ENCODE data around the gene ZNF554.

Gene ZNF554

DNA sequence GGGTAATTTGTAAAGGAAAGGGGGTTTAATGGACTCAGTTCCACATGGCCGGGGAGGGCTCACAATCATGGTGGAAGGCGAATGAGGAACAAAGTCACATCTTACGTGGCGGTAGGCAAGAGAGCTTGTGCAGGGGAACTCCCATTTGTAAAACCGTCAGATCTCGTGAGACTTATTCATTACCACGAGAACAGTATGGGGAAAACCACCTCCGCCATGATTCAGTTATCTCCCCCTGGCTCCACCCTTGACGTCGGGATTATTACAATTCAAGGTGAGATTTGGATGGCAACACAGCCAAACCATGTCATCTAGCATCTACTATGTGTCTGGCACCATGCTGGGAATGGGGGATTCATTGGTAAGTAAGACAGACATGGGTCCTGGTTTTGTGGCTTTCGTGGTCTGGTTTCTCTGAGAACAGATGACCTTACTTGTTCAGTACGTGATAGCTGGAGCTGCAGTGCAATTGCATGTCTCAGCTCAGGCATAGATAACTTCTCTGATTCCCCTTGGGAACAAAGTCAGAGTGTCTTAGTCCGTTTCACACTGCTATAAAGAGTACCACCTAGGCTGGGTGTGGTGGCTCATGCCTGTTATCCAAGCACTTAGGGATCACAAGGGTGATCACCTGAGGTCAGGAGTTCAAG lies 8.3 kb downstream of the ZNF554 start:
- no peak for DNase-seq (ENCODE audit: low read depth in 3 of 3)

DNA sequence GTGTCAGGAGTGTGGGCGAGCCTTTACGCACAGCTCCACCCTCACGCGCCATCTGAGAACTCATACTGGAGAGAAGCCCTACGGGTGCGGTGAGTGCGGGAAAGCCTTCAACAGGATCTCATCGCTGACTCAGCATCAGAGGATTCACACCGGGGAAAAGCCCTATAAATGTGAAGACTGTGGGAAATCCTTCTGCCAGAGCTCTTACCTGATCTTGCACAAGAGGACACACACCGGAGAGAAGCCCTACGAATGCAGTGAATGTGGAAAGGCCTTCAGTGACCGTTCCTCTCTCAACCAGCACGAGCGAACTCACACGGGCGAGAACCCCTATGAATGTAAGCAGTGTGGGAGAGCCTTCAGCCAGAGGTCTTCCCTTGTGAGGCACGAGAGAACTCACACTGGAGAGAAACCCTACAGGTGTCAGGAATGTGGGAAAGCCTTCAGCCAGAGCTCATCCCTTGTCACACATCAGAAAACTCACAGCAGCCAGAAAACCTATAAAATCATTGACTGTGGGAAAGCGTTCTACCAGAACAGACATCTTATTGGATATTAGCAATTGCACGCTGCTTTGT lies 14.7 kb downstream of the ZNF554 start:
- no peak for DNase-seq (ENCODE audit: low read depth in 3 of 3)

DNA sequence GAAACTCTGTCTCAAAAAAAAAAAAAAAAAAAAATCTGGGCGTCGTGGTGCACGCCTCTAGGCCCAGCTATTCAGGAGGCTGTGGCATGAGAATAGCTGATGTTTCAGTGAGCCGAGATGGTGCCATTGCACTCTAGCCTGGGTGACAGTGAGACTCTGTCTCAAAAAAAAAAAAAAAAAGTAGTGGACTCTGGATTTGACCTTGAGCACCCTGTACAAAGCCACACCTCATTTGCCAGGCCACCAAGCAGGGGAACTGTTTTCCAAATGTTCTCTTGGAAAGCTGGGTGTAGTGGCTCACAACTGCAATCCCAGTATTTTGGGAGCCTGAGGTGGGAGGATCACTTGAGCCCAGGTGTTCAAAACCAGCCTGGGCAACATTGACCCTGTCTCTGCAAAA lies 17.8 kb downstream of the ZNF554 start:
- no peak for DNase-seq (ENCODE audit: low read depth in 3 of 3)

DNA sequence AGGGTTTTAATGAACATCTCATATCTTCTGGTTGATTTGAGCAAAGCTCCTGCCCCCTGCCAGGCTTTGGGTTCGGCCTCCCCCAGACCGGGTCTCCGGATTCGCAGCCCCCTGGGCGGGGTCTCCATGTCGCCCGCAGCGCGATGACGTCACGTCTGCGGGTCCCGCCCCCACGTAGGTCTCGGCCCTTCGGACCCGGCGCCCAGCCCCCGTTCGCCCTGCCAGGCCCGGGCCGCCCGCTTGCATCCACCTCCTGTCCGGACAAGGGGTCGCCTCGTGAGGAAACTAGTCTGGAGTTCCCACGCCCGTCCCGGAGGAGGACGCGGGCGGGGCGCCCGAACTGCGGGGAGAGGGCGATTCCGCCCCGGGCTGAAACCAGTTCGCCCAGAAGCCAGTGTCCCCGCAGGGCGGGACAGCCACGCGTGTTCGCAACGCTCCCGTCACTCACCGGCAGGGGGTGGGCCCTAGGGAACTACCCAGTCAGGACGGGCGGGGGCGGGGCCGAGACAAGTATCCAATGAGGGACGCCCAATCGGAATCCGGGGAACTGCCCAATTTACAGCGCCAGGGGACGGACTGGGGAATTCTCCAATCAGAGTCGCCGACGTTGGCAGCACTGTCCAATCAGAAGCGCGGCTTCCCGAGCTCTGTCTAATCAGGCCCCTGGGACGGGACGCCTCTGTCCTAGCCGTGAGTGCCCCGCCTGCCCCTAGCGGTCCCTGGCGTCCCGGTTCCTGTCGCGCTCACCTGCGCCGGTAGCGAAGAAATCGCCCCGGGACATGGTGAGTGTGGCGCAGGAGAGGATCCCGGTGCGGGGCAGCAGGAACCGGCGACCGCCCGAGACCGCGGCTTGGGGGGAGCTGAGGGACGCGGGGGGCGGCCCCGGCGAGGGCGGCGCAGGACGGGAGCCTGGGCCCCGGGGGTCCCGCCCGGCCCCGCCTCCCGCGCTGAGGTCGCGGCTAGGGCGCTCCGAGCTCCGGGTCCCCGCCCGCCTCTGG lies 21.4 kb downstream of the ZNF554 start, which contains the start of gene ZNF555:
TSS of gene ZNF555 (plus strand) at position 682 of the 998 bp plus-strand sequence. CDS start at position 780, 98 bp downstream.
- DNase-seq (ENCODE audit: low read depth in 3 of 3), result peak; percentile 95 to 98 (median 97)

DNA sequence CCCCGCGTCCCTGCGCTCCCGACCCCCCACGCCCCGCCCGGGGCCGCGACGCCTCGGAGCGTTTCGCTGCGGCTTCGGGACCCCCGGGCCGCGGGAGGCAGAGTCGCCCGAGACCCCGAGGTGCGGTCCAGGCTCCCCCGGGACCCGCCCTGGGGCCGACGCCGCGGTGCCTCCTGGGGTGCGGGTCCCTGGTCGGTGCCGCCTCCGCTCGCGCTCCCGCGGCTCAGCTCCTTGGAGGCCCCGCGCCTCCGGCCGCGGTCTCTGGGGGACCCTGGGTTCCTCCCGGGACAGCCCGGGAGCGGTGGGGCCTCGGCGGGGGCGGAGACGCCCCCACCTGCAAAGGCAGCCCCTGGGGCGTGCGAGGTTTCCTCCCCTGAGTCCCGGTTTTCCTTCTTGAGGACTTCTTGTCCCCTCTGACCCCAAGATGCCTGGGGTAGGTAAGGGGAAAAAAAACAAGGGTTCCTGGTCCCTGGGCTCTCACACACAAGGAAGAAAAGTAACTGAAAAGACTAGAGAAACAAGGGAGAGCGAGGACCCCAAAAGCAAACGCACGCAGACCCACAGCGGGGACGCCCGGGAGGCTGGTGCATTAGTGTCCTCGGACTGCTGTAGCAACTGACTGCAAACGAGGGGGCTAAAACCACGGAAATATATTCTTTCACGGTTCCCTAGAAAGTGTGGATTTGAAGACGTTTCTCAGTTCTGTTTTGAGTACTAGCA lies 22.3 kb downstream of the ZNF554 start:
- no peak for DNase-seq (ENCODE audit: low read depth in 3 of 3)

DNA sequence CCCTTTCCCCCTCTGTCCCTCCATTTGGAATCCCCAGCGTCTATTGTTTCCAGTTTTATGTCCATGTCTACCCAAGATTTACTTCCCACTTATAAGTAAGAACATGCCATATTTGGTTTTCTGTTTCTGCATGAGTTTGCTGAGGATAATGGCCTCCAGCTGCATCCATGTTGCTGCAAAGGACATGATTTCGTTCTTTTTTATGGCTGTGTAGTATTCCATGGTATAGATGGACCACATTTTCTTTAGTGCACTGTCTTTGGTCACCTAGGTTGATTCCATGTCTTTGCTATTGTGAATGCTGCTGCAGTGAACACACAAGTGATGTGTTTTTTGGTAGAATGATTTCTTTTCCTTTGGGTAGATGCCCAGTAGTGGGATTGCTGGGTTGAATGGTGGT lies 25.4 kb downstream of the ZNF554 start:
- no peak for DNase-seq (ENCODE audit: low read depth in 3 of 3)

DNA sequence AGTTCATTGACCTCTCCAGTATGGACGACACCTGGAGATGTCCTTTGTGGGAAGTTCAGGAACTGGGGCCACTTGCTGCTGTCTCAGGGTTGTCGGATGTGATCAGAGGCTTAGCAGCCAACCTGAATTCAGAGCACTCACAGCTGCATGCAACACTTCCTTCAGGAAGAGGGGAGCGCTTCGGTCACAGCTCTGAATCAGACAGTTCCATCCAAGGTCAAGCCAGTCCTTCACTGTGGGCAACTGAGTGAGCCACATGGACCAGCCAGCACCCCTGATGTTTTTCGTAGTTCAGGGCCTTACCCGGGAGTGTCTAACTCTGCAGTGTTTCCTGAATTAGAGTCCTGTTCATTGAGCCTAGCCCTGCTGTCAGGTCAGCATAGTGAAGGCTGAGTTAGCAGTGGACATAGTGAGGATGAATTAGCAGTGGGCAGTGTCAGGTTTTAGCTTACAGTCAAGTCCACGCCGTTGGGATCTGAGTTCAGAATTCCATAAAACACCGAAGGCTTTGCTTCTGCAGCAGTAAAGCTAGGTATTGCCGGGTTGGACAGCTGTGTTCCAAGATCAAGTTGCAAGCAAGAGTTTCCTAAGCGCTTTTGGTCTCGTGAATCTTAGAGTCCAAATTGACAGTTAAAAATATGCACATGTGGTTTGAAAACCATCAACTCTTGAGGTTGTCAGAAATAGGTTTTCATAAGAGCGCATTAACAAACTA lies 26.7 kb downstream of the ZNF554 start:
- DNase-seq (ENCODE audit: low read depth in 3 of 3), result no peak

DNA sequence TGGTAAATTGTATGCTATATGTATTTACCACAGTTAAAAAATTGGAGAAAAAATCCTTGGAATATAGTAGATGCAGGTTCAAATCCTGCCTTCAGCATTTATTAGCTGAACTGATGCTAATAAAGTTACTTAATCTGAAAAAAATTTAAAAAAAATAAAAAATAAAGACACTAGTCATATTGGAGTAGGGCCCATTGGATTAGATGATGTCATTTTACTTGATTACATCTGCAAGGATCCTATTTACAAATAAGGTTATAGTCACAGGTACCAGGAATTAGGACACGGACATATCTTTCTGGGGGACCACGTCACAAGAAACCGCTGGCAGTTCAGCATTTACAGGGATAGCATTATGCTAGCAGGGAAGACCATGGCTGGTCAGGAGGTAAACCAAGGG lies 27.8 kb downstream of the ZNF554 start:
- DNase-seq (ENCODE audit: low read depth in 3 of 3), result no peak

DNA sequence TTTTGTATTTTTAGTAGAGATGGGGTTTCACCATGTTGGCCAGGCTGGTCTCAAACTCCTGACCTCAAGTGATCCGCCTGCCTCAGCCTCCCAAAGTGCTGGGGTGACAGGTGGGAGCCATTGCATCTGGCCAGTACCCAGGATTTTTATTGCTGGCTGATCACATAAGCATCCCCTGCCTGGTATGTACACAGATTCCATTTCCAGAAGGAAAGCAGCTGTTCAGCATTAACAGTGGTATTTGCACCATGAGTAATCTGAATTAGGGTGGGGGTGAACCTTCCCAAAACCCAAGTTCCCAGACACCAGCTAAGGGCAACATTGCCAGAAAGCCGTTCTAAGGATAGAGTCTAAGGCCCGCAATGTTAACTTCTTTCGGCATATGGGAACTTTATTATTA lies 28.9 kb downstream of the ZNF554 start:
- DNase-seq (ENCODE audit: low read depth in 3 of 3), result no peak

DNA sequence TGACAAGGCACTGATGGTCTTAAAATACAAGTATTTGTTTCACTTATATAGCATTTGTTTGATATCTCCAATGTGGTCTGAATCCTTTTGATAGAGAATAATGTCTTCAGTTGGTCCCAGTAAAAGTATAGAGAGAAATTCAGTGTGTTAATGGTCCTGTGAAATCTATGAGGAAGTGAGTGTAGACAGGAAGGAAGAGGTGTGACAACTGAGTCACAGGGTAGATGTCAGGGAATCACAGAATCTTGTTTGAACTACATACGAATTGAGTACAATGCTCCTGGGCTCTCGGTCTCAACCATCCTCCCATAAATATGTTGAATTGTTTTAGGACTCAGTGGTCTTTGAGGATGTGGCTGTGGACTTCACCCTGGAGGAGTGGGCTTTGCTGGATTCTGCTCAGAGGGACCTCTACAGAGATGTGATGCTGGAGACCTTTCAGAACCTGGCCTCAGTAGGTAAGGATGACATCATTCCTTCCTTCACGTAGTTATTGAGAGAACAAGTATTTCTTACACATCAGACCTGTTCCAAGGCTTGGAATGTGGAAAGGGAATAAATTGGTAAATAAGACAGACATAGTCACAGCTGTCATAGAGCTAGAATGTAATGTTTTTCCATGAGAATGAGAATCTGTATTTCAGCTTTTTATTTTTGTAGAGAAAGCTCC lies 30.7 kb downstream of the ZNF554 start:
- no peak for DNase-seq (ENCODE audit: low read depth in 3 of 3)

DNA sequence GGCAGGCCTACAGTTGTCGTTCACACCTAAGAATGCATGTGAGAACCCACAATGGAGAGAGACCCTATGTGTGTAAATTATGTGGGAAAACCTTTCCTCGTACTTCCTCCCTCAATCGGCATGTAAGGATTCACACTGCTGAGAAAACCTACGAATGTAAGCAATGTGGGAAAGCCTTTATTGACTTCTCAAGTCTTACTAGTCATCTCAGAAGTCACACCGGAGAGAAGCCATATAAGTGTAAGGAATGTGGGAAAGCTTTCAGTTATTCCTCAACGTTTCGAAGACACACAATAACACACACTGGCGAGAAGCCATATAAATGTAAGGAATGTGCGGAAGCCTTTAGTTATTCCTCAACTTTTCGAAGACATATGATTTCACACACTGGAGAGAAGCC lies 32.9 kb downstream of the ZNF554 start:
- no peak for DNase-seq (ENCODE audit: low read depth in 3 of 3)

DNA sequence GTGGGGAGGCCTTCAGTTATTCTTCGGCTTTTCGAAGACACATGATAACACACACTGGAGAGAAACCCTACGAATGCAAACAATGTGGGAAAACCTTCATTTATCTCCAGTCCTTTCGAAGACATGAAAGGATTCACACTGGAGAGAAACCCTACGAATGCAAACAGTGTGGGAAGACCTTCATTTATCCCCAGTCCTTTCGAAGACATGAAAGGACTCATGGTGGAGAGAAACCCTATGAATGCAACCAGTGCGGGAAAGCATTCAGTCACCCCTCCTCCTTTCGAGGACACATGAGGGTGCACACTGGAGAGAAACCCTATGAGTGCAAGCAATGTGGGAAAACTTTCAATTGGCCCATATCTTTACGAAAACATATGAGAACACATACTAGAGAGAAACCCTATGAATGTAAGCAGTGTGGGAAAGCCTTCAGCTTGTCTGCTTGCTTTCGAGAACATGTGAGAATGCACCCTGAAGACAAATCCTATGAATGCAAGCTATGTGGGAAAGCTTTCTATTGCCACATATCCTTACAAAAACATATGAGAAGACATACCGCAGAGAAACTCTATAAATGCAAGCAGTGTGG lies 33.4 kb downstream of the ZNF554 start:
- DNase-seq (ENCODE audit: low read depth in 3 of 3), result no peak

DNA sequence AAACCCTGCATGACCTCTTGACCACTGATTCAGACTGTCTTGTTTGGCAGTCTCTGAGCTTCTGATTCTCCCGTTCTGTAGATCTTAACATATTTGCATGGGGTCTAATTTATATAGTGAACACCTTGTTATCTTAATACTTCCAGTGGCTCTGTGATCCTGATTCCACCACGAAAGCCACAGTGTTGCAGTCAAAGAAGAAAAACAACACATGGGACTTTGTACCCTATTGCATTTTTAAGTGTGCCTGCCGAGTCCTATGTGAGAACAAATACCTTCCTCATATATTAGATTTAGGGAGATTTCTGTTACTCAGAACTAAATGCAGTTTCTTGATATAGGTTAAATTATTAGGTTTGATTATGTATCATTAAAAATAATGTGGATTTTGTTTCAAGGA lies 35.2 kb downstream of the ZNF554 start:
- DNase-seq (ENCODE audit: low read depth in 3 of 3), result no peak

DNA sequence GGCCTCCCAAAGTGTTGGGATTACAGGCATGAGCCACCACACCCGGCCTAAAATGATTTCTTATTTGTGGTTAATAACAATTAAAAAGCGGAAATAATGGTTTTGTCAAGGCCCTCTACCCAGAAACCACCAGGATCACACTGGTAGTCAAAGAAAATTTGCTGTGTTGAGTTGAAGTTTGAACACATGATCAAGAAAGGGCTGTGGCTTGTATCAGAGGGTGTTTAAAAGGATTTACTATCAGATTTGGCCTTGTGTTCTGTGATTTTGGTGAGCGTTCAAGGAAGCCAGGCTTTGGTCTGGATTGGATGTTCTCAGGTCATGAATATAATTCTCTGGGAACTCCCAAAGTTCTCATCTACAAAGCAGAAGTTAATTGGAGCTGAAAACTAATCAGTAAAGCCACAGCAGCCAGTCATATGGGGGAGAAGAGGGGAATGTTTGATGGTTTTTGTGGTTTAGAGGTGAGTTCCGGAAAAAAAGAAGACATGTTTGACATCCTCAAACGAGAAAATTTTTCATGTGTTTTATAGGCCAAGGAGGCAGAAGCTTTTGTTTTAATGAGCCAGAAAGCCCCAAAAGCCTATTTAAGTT lies 36.9 kb downstream of the ZNF554 start:
- no peak for DNase-seq (ENCODE audit: low read depth in 3 of 3)

DNA sequence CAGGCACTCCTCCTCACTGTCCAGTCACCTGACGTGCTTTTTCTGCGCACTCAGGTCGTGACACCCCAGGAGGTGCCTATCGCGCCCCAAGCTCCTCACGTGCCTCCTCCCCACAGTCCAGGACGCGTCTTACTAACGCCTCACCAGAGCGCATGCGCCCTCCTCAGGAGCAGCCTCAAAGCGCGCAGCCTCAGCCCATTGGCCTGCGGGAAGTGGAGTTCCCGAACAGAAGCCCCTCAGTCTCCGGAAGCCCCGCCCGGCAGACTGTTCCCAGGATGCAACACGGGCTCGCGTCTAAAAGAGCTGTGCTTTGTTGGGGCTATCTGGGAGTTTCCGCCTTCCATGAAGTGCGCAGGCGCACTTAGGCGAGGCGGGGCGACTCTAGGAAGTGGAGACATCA lies 39.2 kb downstream of the ZNF554 start:
- no peak for DNase-seq (ENCODE audit: low read depth in 3 of 3)

DNA sequence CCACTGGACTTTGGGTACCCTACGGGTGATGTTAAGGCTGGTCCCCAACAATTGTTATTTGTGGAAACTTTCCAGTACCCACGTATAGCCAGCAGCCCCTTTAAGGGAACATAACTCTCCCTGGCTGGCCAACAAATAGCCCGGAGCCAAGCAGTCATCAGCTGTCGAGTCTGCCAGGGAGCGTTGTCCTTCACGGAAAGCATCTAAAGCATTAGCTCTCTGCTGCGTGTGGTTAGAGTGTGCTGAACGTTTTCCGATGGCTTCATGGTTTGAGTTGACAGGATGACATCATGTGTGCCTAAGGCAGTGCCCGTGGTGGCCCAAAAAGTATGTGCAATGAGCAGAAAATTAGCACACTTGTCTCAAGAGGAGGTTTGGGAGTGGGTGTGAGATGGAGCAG lies 44.1 kb downstream of the ZNF554 start:
- DNase-seq (ENCODE audit: low read depth in 3 of 3), result no peak

DNA sequence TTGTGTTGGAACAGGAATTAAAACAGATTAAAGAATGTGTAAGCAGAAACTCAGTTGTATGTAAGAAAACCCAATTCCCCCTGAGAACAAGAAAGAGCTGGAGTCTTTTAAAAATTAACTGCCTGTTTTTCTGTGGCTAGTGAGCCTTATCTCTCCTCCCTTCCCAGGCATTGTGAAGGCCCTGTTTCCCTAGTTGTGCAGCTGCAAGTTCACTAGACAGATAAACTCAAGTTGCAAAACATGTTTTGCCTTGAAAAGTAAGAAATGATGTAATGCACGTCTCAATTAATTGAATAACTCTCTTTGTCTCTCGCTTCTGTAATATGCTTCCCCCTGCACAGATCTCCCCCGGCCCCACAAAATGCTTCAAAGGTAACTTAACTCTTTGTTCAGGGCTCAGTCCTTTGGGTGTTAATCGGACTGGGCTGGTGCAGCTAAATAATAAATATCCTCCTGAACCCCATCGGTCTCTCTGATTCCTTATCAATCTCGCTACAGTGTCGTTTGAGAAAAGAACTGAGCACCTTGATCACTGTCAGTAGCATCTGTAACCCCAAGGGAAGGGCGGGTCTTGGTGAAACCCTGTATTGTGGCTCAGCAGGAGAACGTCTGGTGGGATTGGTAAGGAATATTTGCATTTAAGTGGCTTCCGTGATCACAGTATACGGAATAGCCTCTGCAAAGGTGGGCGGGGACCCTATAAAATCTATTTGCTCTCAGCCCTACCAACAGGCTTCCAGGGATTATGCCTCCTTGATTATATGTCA lies 45.8 kb downstream of the ZNF554 start:
- no peak for DNase-seq (ENCODE audit: low read depth in 3 of 3)

DNA sequence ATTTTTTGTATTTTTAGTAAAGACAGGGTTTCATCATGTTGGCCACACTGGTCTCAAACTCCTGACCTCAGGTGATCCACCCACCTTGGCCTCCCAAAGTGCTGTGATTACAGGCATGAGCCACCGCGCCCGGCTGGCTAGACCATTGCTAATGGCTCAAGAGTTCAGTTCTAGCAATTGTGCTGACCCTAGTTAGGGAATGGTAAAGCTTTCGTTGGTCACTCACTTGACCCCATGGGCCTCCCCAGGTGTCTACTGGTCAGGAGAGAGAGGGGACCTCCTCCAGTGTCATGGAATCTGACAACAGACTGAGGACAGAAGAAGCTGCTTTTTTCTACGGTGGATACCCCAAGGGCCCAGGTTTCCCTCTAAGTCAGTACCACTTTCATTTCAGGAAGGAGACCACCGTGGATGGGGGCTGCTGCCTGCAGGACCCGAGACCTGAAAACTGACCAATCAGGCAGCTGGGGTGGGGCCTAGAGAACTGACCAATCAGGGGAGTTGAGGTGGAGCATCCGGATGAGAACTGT lies 46.9 kb downstream of the ZNF554 start:
- no peak for DNase-seq (ENCODE audit: low read depth in 3 of 3)

All from stimulated activated CD4-positive, alpha-beta T cell treated with anti-CD3 and anti-CD28 coated beads, TNF-alpha, amount 100 ng/mL, for 48 hours (primary cell).